ENCODE results near the gene LPP.

Gene LPP

GRCh38 chr3:188315553-188315952 lies 161.6 kb downstream of the LPP start:
- DNase-seq, result no peak

- no peak for DNase-seq
Observed at GRCh38 chr3:188316021-188316722, 162.2 kb downstream of the LPP start.

- no peak for DNase-seq
Observed at GRCh38 chr3:188316723-188317070, 162.7 kb downstream of the LPP start.

GRCh38 chr3:188319569-188319968 lies 165.6 kb downstream of the LPP start:
- DNase-seq, result no peak

GRCh38 chr3:188320757-188321156 lies 166.8 kb downstream of the LPP start:
- no peak for DNase-seq

GRCh38 chr3:188321258-188321657 lies 167.3 kb downstream of the LPP start:
- DNase-seq, result no peak

GRCh38 chr3:188322135-188322887 lies 168.4 kb downstream of the LPP start:
- no peak for DNase-seq

GRCh38 chr3:188323067-188323842 lies 169.3 kb downstream of the LPP start:
- DNase-seq, result no peak

- DNase-seq, result no peak
Observed at GRCh38 chr3:188326111-188326510, 172.2 kb downstream of the LPP start.

GRCh38 chr3:188326968-188327367 lies 173.0 kb downstream of the LPP start:
- no peak for DNase-seq

- no peak for DNase-seq
Observed at GRCh38 chr3:188327433-188327832, 173.5 kb downstream of the LPP start.

- no peak for DNase-seq
Observed at GRCh38 chr3:188330138-188330537, 176.2 kb downstream of the LPP start.

GRCh38 chr3:188331166-188331565 lies 177.2 kb downstream of the LPP start:
- DNase-seq, result no peak

GRCh38 chr3:188332085-188332484 lies 178.1 kb downstream of the LPP start:
- no peak for DNase-seq

GRCh38 chr3:188335656-188336055 lies 181.7 kb downstream of the LPP start:
- DNase-seq, result no peak

GRCh38 chr3:188336178-188336577 lies 182.2 kb downstream of the LPP start:
- DNase-seq, result no peak

- DNase-seq, result no peak
Observed at GRCh38 chr3:188337232-188337631, 183.3 kb downstream of the LPP start.

- DNase-seq, result no peak
Observed at GRCh38 chr3:188338086-188338485, 184.1 kb downstream of the LPP start.

GRCh38 chr3:188339410-188340295 lies 185.7 kb downstream of the LPP start:
- DNase-seq, result no peak

- DNase-seq, result no peak
Observed at GRCh38 chr3:188341501-188341900, 187.5 kb downstream of the LPP start.

GRCh38 chr3:188342991-188343732 lies 189.2 kb downstream of the LPP start:
- DNase-seq, result no peak

- no peak for DNase-seq
Observed at GRCh38 chr3:188343894-188344293, 189.9 kb downstream of the LPP start.
